NB4 (cell line): ENCODE measurements around the gene CACNA1B.

Experiments used
- DNase-seq: peaks from one replicate; pipeline ENCODE4 v3.0.0; 2010; ENCODE audit warnings: low read depth
- H3K4me3 ChIP-seq: one replicate; pipeline ENCODE4 v1.5.1; 2011; ENCODE audit warnings: mild to moderate bottlenecking, low read depth, low read length, moderate library complexity
- CTCF ChIP-seq: IDR thresholded peaks from one replicate; pipeline ENCODE4 v1.5.1; 2012; ENCODE audit warnings: low read depth, low read length
- MYC ChIP-seq: IDR thresholded peaks from 2 replicates; pipeline ENCODE4 v1.6.1; 2011; ENCODE audit warnings: low read depth, low read length
- POLR2A ChIP-seq: IDR thresholded peaks from 2 replicates; pipeline ENCODE4 v1.6.1; 2011; ENCODE audit warnings: mild to moderate bottlenecking; ENCODE audit not compliant: insufficient read length; ENCODE audit errors: extremely low read depth
- TF ChIP-seq, protein P1 (sequence below): IDR thresholded peaks from 2 replicates; pipeline ENCODE4 v1.6.1; 2011; ENCODE audit warnings: low read depth, low read length

CACNA1B gene

GRCh38 chr9:137924169-137924568, 46.6 kb downstream of the CACNA1B start:
- no peak overlapping the region for H3K4me3 ChIP-seq
- no peak for DNase-seq
- TF ChIP-seq MYC: no peak
- no peak for TF ChIP-seq CTCF
- TF ChIP-seq, protein P1, sequence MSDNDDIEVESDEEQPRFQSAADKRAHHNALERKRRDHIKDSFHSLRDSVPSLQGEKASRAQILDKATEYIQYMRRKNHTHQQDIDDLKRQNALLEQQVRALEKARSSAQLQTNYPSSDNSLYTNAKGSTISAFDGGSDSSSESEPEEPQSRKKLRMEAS: no peak
- TF ChIP-seq POLR2A: no peak

DNA sequence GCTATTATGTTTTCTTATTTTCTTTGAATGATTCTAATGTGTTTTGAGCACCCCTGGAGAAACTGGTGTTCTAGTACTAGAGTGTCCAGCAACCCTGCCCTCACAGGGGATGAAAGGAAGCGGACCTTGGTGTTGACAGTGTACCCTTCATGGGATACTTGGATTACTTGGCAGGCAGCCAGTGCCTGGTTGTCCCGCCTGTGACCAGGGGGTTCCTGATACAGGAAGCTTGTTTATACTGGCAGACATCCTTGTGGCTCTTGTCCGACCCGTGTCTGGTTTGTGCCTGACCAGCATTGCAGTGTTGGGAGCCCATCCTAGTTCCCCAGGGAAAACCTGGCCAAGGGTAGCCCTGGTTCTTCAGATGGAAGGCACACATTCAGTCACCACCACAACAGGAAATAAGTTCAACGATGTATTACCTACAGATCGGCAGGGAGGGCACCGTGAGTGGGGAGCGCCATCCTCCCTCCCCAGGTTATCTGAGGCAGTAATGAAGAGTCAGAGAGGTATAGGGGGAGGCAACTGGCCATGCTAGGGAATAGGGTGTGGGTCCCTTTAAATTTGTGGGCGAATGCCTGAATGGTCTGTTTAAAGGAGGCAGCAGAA, 47.3 kb downstream of the CACNA1B start:
- TF ChIP-seq POLR2A (no peak), MYC (no peak), CTCF (no peak)
- TF ChIP-seq, protein P1: no peak
- DNase-seq: no peak

GRCh38 chr9:137943655-137944054, 66.1 kb downstream of the CACNA1B start:
- H3K4me3 ChIP-seq: no peak overlapping the region
- TF ChIP-seq, protein P1: no peak
- TF ChIP-seq POLR2A (no peak), CTCF (no peak), MYC (no peak)
- DNase-seq: no peak

More for the DNA sequence above, 47.3 kb downstream of the CACNA1B start:
- H3K4me3 ChIP-seq: no peak overlapping the region

DNA sequence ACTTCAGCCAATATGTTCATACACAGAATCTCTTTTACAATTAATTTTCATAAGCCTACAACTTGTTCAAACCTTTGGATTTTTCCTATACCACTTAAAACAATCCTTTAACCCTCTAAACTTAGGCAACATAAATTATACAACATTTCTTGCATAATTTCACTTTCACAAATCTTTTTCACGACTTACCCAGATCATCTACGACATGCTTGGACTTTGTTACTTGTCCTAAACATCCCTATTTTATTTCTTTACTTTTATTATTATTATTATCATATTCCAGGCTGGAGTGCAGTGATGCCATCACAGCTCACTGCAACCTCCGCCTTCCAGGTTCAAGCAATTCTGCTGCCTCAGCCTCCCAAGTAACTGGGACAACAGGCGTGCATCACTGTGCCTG, 68.0 kb downstream of the CACNA1B start:
- no peak for DNase-seq
- H3K4me3 ChIP-seq: no peak overlapping the region
- TF ChIP-seq CTCF (no peak), POLR2A (no peak), MYC (no peak)
- TF ChIP-seq, protein P1: no peak

DNA sequence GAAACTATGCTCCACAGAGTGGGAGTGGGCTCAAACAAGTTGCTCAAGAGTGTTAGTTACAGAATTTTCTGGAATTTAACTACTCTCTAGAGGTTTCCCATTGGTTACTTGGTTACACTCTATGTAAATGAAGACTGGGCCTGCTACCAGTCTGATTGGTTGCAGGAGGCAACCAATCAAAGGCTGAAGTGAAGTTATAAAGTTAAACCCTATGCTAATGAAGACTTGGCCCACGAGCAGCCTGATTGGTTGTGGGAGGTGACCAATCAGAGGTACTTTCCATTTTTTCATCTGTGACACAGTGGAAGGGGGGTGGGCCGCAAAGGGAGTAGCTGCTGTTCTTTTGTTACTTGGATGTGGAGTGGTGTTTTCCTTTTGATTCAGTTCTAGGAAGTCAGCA, 69.4 kb downstream of the CACNA1B start:
- no peak overlapping the region for H3K4me3 ChIP-seq
- TF ChIP-seq POLR2A (no peak), CTCF (no peak), MYC (no peak)
- TF ChIP-seq, protein P1: no peak
- no peak for DNase-seq

DNA sequence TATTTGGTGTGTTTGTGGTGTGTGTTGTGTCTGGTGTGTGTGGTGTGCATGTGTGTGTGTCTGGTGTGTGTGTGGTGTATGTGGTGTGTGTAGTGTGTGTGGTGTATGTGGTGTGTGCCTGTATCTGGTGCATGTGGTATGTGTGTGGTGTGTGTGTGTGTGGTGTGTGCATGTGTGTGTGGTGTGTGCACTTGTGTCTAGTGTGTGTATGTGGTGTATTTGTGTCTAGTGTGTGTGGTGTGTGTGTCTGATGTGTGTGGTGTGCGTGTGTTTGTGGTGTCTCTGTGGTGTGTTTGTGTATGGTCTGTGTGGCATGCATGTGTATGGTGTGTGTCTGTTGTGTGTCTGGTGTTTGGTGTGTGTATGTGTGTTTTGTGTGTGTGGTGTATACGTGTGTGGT, 71.1 kb downstream of the CACNA1B start:
- DNase-seq: no peak
- TF ChIP-seq CTCF: no peak
- H3K4me3 ChIP-seq: no peak overlapping the region
